CD4-positive, alpha-beta T cell treated with Interleukin-4 for 1 hour (primary cell): ENCODE measurements around the gene GRIP1.

Experiments
- DNase-seq, 2 donors: peaks; one replicate each; pipeline ENCODE4 v3.0.0-alpha.2; 2020 to 2022

The GRIP1 gene

DNA sequence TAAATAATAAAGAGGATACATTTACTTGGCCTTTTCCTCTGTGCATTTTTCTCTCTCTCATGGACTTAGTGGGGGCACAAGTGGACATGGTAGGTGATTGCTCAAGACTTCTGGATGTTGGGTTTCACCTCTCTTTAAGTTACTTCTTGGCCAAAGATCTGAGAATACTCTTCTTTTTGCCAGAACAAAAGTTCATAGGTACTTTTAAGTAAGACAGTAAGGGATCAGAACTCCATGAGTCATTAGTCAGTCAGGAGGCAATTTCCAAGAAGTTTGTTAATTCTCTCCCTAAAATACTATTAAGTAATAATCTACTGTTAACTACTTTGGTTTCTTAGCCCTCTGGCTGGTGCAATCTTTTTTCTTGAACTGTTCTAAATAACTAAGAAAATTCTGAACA, 84.2 kb downstream of the GRIP1 start:
- DNase-seq = no peak

DNA sequence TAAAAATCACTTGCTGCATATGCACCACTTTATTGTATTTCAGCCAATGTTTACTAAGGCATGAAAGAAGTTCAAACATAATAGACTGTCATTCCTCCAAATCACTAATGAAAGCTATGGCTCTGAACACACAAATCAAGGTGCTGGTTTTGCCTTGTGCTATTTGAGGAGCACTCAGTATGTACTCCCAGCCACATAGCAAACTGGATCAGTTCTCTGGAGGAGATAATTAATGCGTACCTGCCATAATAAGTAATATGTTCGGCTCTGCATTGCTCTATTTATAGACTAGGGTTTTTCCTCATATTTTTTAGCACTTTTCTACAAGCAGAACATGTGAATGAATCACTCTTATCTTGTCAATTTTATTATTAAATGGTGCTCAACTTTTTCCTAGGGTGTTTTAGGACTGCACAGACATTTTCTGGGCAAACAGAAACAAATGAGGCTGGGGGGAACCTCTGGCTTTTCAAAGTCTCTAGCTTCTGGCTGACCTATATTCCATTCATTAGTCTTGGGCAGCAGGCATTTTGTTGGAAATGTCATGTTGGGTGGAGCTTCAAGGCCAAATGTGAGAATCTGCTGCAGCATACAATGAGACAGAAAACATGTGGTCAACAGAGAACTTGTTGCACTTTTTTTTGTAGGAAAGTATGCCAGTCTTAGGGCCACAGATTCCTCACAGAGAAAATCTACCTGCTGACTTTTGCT, 88.4 kb downstream of the GRIP1 start:
- DNase-seq = no peak

DNA sequence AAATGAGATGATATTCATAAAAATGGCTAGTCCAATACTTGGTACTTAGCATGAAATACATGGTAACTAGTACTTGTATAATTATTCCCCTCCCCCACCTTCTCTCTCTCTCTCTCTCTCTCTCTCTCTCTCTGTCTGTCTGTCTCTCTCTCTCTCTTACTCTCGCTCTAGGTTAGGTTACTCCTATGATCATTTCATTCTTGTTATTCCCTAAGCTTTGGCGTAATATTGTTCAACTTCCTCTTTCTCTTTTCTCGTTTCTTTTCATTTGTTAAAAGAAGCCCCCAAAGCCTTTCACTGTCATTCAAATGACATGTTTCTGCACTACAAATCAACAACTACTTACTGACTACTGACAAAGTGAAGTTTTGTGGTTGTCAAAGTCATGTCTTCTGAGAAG, 89.8 kb downstream of the GRIP1 start:
- no peak for DNase-seq

DNA sequence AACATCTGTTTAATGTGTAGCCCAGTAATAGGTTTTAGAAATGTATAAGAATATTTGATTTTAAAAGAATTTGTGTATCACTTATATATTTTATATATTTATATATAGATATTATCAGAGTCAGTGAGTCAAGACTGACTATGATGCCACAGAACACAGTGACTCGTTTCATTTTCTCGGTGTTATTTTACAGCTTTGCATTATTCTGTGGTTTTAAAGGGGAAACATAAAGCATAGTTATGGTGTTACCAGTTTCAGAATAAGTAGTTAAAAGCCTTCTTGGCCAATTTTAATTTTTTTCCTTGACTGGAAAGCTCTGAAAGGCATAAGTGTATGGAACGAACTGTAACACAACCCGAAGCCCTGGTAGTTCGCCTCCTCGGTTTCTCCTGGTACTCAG, 91.0 kb downstream of the GRIP1 start:
- no peak for DNase-seq

DNA sequence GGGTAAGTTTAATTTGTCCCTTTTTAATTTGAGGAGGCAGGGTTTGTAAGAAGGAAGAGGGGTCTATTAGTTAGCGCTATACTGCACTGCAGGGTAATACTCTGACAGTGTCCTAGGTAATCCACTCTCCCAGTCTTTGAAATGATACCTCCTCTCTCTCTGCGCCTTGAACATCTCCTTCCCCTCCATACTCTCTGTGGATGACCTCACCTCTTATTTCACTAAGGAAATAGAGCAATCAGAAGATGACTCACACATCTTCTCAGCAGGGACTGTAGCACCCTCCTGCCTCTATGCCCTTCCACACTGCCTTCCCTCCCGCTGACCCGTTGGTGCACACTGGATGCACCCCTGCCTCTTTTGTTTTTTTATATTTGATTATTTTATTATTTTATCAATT, 94.2 kb downstream of the GRIP1 start:
- no peak for DNase-seq

DNA sequence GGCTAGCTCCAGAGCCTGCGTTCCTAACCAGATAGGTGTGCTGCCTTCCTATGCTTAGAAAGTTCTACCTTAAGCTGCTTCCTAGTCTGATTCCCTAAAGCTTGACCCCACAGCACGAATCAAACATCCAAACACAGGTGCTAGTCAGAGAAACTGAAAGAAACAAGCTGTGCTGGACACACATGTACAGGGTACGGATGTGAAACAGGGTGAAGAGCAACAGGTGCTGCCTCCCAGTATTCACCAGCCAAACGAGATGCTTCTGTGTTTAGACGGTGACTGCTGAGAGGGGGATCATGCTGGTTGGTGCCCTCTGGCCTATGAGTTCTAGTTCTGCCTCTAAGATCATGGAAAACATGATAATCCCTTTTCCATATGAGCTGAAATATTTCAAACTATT, 105.3 kb downstream of the GRIP1 start:
- no peak for DNase-seq

DNA sequence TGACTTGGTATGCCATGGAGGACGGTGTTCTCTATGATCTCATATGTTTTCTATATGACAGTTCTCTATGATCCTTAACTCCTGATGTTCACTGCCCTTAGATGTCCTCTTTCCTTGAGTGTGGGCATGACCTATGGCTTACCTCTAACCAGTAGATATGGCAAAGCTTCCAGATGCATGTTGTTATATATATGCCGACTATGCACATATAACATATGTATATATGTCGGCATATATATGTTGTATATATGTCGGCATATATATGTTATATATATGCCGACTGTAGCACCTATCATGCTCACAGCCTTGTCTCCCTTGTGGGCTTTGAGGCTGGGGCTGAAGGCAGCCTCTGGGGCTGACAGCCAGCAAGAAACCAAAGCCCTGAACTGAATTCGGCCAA, 106.0 kb downstream of the GRIP1 start:
- no peak for DNase-seq

DNA sequence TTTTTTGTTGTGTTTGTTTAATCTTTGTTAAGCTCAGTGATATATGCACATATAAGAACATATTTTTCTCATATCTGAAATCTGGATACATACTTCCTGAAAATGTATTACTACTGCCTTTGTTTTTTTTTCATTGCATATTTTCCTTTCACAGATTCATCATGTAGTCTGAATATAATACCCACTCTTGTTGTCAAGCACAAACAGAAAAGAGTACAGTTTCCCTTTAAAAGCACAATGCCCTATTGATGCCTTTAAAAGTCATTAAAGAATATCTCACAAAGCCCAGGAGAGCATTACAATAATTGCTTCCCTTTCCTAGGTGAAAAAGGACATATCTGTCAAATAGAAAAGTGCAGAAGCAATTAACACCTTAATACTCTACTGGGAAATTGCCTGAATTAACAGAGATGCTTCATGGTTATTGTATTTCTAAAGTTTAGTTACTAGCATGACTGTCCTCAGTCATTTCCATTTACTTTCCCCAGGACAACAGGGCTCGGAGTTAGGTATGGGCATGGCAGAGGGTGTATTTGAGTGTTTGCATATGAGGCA, 107.4 kb downstream of the GRIP1 start:
- DNase-seq = no peak

DNA sequence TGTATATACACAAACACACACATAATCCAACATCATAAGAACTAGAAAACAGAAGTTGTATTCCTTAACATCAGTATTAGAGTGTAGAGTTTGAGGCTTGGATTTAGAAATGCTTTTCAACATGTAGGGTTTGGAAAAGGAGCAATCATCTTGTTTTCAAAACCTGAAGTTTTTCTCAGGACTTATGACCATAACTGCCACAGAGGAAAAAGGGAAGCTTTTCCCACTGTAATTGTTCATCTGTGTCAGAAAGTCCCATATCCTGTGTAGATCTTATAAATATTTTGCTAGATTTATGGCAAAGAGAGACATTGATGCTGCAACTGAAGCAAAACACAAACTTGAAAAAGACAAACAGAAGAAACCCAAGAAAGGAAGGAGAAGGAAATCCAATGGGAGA, 115.7 kb downstream of the GRIP1 start:
- DNase-seq = no peak

DNA sequence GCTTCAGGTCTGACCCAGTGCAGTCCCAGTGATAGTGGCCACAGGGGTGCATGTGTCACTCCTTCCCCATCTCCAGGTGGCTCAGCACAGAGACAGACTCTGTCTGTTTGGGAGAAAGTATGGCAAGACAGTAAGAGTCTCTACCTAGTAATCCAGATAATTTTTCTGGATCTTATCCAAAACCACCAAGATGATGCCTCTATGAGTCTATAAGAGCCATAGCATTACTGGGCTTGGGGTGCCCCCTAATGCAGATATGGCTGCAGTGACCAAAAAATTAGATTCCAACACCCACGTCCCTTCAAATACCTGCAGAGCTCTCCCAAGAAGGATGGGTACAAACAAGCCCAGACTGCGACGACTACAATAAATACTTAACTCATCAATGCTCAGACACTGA, 123.8 kb downstream of the GRIP1 start:
- DNase-seq = no peak

DNA sequence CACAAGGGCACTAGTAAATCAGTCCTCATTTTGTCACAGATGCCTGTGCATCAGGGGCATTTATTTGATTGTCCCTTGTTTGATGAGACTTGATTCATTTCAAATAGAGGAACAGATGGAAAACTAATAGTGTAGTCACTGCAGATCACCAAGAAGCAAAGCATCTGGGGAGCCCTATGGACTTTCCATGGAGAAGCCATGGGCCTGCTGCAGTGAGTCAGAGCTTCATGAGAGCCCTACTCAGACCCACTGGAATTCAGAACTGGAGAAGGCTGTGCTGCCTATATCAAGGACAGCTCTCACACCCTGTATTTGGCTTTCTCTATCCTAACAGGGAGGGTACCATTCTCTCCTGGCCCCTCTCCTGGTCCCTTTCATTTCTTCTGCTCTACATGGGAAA, 126.2 kb downstream of the GRIP1 start:
- no peak for DNase-seq

DNA sequence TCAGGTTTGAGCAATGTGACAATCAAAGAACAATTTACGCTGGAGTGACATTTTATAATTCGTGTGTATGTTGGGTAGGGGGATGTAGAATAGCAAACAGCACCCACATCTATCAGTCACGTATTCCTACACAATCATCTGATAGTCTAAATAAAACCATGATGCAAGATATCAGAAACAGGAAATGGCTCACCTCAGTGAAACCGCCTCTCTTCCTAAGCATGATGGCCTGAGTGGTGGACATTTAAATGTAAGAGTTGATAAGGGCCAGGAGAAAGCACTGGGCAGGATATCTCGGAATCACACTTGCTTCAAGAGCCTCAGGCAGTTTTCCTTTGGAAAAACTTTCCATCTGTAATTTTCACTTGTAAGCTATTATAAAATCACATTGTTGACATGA, 128.2 kb downstream of the GRIP1 start:
- no peak for DNase-seq

DNA sequence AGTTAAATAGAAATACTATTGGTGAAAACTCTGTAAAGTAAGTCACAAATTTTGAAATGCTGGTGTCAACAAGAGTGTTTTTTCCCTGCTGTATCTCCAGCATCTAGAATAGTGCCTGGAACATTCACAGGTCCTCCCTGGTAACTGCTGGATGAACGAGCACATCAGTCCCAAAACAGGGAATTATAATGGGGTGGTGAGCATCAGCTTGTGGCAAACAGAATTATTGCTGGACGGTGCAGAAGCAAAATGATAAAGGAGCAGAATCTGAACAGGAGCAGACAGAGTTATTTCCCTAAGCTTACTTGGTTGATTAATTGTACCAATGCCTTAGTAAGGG, 129.9 kb downstream of the GRIP1 start:
- no peak for DNase-seq

DNA sequence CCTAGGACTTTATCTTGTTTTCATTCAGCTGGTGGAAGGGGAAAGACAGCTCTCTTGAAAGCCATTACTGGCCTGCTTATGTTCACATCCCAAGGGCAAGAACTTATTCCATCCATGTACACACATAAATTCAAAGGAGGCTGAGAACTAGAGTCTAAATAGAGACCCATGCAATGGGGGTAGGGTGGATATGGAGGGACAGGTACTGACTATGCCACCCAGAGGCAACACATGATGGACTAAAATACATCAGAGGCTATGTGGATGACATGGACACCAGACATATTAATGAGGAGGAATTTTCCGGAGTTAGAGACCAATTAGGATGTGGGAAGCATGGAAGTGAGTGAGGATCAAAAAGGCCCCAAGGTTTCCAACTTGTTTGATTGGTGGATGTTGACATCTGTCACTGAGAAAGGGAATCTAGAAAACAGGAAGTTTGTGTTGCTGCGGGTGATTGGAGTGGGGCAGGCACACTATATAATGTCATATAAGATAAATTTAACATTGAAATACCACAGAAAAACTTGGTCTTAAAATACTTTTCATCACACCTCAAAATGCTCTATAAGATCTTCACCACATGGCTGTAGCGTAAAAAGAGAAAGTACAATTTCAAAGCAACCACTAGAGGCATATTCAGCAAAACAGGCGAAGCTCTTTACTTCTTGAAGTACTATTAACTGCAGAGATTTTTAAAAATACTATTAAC, 130.4 kb downstream of the GRIP1 start:
- no peak for DNase-seq

DNA sequence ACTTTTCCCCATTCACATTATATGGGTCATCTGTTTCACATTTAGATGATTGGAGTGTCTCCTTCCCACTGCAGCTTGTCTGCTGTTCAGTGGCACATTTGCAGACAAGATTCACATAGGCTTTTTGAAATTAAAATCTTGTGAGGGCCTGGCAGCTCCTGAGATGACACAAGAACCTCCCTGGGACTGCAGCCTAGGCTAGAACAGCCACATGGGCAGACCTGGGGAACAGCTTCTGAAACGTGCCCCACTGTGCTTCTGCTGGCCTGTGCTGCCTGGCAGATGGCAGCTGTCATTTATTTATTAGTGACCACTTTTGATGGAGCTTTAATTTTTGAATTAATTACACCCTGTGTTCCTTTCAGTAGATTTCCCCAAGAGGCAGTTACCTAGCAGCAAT, 137.4 kb downstream of the GRIP1 start:
- DNase-seq = no peak

DNA sequence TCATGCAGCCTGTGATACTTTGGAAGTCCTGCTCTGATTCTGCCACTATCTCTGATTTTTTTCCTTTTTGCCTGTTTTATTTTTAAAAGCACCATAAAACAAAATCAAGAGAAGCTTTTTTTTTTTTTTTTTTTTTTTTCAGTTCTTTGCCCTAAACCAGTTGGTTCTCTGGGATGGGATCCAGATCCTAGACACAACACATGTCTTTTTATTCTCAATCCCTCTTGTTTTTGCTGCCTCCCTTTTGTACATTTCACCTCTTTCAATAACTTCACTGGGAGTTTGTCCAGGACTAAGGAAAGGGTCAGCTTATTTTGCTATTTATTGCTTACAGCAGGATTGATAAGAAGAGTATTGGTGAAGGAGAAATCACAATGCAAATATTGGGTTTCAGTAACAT, 139.4 kb downstream of the GRIP1 start:
- DNase-seq = no peak

DNA sequence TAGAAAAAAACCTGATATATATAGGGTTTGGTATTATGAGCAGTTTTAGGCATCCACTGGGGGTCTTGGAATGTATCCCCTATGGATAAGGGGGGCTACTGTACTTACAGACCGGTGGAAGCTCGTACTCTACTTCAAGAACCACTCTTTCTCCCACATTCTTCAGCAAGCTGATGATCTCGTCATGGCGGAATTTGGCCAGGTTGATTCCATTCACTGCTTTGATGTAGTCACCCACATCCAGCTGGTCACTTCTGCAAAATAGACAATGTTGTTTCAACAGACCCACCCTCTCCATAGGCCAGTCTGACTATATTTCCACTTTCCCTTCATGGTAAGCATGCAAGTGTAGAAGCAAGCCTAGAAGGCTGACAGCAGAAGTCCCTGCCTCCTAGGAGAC, 139.9 kb downstream of the GRIP1 start:
- no peak for DNase-seq

DNA sequence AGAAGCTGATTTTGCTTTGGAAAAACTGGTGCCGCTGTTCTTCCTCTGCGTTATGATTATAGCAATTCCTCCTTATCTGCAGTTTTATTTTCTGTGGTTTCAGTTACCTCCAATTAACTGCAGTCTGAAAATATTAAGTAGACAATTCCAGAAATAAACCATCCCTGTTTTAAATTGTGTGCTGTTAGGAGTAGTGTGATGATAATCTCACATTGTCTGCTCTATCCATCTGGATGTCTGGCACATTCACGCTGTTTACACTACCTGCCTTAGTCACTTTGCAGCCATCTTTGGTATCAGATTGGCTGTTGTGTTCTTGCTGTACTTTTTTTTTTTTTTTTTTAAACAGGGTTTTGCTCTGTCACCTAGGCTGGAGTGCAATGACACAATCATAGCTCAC, 141.0 kb downstream of the GRIP1 start:
- no peak for DNase-seq

DNA sequence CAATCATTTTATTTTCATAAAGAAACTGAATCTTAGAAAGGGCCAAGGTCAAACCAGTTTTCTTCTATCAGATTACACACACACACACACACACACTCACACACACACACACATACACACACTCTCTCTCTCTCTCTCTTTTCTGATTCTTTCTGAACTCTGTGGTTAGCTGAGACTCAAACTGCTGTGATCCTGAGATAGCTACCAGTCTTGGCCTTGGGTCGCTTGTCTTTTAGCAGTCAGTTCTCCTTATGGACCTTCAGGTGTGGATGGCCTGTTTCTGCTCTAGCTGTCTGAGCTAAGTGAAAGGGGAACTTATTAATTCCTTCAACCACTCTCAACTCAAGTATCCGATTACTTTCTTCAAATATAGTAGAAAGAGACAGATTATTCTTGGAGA, 145.1 kb downstream of the GRIP1 start:
- no peak for DNase-seq

DNA sequence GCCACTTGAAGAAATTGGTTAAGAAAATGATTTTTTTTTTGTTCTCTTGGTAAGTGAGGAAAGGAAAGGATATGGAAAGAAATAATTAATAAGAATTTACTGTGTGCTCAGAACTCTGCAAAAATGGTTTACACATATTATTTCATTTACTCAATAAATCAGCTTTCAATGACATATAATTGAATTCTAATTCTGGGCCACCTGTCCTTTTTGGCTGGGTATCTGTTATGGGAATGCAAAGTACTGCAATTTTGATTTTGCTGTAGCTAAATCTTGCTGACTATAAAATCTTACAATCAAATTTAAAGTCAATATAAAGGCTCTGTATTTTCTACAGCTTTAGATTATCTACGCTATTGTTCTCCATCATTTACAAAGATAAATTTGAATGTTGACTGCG, 147.1 kb downstream of the GRIP1 start:
- DNase-seq = no peak

DNA sequence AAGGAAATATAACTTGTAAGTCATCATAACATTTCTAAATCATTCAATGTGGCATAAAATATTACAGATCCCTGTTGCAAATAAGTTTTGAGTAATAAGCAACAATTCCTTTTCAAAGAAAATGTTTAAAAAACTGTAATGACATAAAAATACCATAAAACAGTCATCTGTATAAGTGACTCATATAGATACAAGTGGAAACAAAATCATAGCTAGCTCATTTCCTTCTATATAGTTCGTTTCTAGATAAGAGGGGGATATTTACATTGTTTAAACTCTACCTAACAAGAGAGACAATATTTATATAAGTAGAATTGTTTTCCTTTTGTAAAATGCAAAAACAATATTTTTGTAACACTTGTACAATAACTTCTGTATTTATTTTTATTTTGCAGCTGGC, 148.9 kb downstream of the GRIP1 start:
- DNase-seq = no peak

DNA sequence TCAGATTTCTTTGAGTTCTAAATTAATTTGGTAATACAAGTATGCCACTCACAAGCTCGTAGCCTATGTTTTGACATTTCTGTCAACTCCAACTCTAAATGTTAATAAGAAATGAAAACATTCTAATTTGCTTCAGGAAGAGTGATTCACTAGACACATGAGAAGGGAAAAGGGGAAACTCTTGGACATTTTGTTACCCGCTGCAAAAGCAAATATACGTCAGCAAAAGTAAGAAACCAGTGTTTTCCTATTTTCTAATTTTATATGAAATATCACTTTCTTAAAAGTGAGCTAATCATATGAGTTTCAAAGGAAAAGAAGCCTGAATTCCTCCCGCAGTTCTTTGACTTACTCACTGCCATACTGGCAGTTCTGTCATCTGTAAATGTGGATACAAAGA, 162.3 kb downstream of the GRIP1 start:
- DNase-seq = no peak

DNA sequence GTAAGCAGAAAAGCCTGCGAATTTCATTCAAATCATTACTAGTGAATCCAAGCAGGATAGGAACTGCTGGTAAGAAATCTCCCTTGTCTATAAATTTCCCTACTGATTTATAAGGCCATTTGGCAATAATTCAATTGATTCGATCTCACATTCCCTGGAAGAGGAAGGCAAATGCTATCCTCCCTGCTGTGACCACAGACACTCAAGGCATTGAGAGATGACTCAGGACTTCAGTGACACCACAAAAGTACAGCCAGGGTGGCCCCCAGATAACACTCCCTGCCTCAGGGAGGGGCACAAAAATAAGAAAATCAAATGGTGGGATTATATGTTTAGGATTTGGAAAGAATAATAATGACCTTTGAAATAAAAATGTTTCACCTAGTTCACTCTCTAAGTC, 162.7 kb downstream of the GRIP1 start:
- DNase-seq = no peak

DNA sequence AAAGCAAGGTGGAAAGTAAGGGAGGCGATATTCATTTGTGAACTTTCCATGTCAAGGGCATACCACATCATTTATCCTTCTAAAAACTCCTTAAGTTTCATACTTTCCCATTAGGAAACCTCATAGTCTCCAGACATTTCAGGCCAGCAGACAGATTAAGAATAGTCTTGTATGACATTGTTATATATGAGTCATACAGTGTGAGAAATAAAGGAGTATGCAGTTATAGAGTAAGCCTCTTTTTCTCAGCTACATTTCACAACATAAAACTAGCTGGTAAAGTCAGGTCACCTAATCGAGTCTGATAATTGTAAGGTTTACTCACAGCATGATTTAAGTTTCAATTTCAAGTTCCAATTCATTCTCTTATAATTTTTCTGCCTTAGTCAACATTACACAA, 164.3 kb downstream of the GRIP1 start:
- no peak for DNase-seq

DNA sequence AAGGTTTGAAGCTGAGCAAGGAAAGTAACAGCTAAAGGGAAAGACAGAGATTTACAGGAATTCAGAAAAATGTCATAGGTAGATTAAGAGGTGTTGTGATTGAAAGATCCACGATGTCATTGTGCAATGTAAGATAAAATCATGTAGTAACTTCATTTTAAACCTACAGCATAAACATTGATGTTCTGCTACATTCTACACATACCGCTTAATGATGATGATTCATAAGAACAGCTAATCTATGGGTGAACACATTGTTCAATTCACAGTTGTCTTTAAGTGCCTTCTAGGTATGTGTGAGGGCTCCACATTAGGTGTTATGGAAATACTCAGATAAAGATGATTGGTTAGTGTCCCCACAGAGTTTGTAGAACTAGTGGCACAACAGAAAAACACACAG, 170.9 kb downstream of the GRIP1 start:
- DNase-seq = no peak
